Stimulated activated CD8-positive, alpha-beta memory T cell treated with anti-CD3 and anti-CD28 coated beads, Interleukin-12 subunit alpha, Interleukin-12 subunit beta, amount 100 ng/mL, for 24 hours (primary cell): Measurements from ENCODE around the gene CSNK2A2.

Experiments used
- DNase-seq: peaks from one replicate; pipeline ENCODE4 v3.0.0-alpha.2; 2020; ENCODE audit errors: extremely low read depth

The CSNK2A2 gene

GRCh38 chr16:58198022-58198683, at the start of gene CSNK2A2:
Gene CSNK2A2, minus strand, starts transcription at chr16:58198106. Its CDS starts 370 bp downstream, at chr16:58197736.
- peak; percentile 54 for DNase-seq

- DNase-seq = no peak
Observed at GRCh38 chr16:58243528-58244004, 45.7 kb upstream of the CSNK2A2 start.

- DNase-seq = no peak
Observed at GRCh38 chr16:58236831-58237230, 38.9 kb upstream of the CSNK2A2 start.

- DNase-seq = peak; percentile 15
Observed at GRCh38 chr16:58236231-58236690, 38.4 kb upstream of the CSNK2A2 start.

- DNase-seq = no peak
Observed at GRCh38 chr16:58235663-58236062, 37.8 kb upstream of the CSNK2A2 start.

- DNase-seq = no peak
Observed at GRCh38 chr16:58234831-58235595, 37.1 kb upstream of the CSNK2A2 start.

- no peak for DNase-seq
Observed at GRCh38 chr16:58230259-58230658, 32.4 kb upstream of the CSNK2A2 start.

GRCh38 chr16:58226790-58227189, 28.9 kb upstream of the CSNK2A2 start:
- DNase-seq = no peak

- DNase-seq = no peak
Observed at GRCh38 chr16:58225965-58226602, 28.2 kb upstream of the CSNK2A2 start.

GRCh38 chr16:58222532-58223316, 24.8 kb upstream of the CSNK2A2 start:
- no peak for DNase-seq

- DNase-seq = no peak
Observed at GRCh38 chr16:58219432-58219831, 21.5 kb upstream of the CSNK2A2 start.

GRCh38 chr16:58218786-58219185, 20.9 kb upstream of the CSNK2A2 start:
- DNase-seq = no peak

- no peak for DNase-seq
Observed at GRCh38 chr16:58217311-58217925, 19.5 kb upstream of the CSNK2A2 start.

- DNase-seq = no peak
Observed at GRCh38 chr16:58212824-58213655, 15.1 kb upstream of the CSNK2A2 start.

- DNase-seq = no peak
Observed at GRCh38 chr16:58211846-58212245, 13.9 kb upstream of the CSNK2A2 start.

GRCh38 chr16:58211245-58211644, 13.3 kb upstream of the CSNK2A2 start:
- no peak for DNase-seq

- no peak for DNase-seq
Observed at GRCh38 chr16:58205276-58206036, 7.5 kb upstream of the CSNK2A2 start.

- DNase-seq = no peak
Observed at GRCh38 chr16:58201163-58201562, 3.3 kb upstream of the CSNK2A2 start.

- no peak for DNase-seq
Observed at GRCh38 chr16:58200004-58200797, 2.3 kb upstream of the CSNK2A2 start.
